ENCODE results near the gene NOTUM.

- no peak for TF ChIP-seq CTCF (IDR thresholded peaks at IDR 0.05)
- no peak for TF ChIP-seq POLR2AphosphoS5 (IDR thresholded peaks at IDR 0.05)
- TF ChIP-seq POLR2A (IDR thresholded peaks at IDR 0.05): no peak
- TF ChIP-seq EP300 (IDR thresholded peaks at IDR 0.05): no peak
Measured at GRCh38 chr17:81910840-81911276, 50.1 kb downstream of the NOTUM start.
